Measurements from ENCODE around the gene OR52D1. TPM values are rescaled to one million over a fixed set of nuclear protein-coding genes. Genes with fewer than 3 reads are reported as not detected.

OR52D1 gene
- total and polyA plus RNA-seq, 2 of the 8 experiments (the other 6 are each of a cell fraction or from before 2014, with no cell fraction given), result not detected

GRCh38 chr11:5473921-5474320 is 14.6 kb upstream of the OR52D1 start:
- no peaks in the 10 kb centered on the region for H3K27me3 ChIP-seq (replicated peaks in 1 of 4; ENCODE audit: control insufficient read depth in 3 of 4, extremely low read depth in 1 of 4, insufficient read depth in 3 of 4, low read length in 3 of 4)
- H3K56ac ChIP-seq (replicated peaks; ENCODE audit: insufficient read length, low read depth, low read length), result no peak overlapping the region
- no peak overlapping the region for H4K91ac ChIP-seq (replicated peaks; ENCODE audit: insufficient read length, low read length)
- no peak overlapping the region for H3K18ac ChIP-seq (ENCODE audit: extremely low read depth, low read length)
- H3K4me3 ChIP-seq (ENCODE audit: extremely low read depth in 1 of 4, insufficient read depth in 2 of 4, low read depth in 3 of 4, low read length in 4 of 4), result no peak overlapping the region
- H3K27ac ChIP-seq (ENCODE audit: low read depth, low read length), result no peak overlapping the region
- no peak overlapping the region for H2BK5ac ChIP-seq (ENCODE audit: low read depth, low read length)
- no peak overlapping the region for H4K8ac ChIP-seq (ENCODE audit: extremely low read depth, insufficient read depth, low read length)
- ChIA-PET POLR2A (ENCODE audit: partially characterized antibody) (no interaction called here), CTCF (ENCODE audit: partially characterized antibody) (no interaction called here)
- H3K4ac ChIP-seq (replicated peaks; ENCODE audit: insufficient read length, low read depth, low read length), result no peak overlapping the region
- H4K20me1 ChIP-seq (replicated peaks in 1 of 2; ENCODE audit: control insufficient read depth in 1 of 2, insufficient read depth in 2 of 2, low read length in 2 of 2), result no peaks in the 10 kb centered on the region
- DNase-seq (ENCODE audit: low read depth in 1 of 2, low spot score in 2 of 2) (no peak), FAIRE-seq (no peak)
- H2BK120ac ChIP-seq (replicated peaks; ENCODE audit: low read depth, low read length), result no peak overlapping the region
- H3K79me1 ChIP-seq (ENCODE audit: low read depth, low read length), result no peaks in the 10 kb centered on the region
- H3K23ac ChIP-seq (ENCODE audit: insufficient read length), result no peak overlapping the region
- no peaks in the 10 kb centered on the region for H3K36me3 ChIP-seq (ENCODE audit: control insufficient read depth in 2 of 4, insufficient read depth in 4 of 4, low read length in 3 of 4)
- no peak overlapping the region for H2BK12ac ChIP-seq (ENCODE audit: low read depth, low read length)
- no peak overlapping the region for H3K4me2 ChIP-seq (ENCODE audit: insufficient read depth in 1 of 2, low read depth in 2 of 2, low read length in 2 of 2)
- H2BK20ac ChIP-seq (ENCODE audit: low read length), result no peak overlapping the region
- no peak overlapping the region for H4K5ac ChIP-seq (ENCODE audit: insufficient read length, low read depth, low read length)
- H2AFZ ChIP-seq (ENCODE audit: low read length), result no peak overlapping the region
- no peak overlapping the region for H3K14ac ChIP-seq (ENCODE audit: insufficient read length)
- no peak overlapping the region for H2BK15ac ChIP-seq (ENCODE audit: low read length)
- no peaks in the 10 kb centered on the region for H3K23me2 ChIP-seq (ENCODE audit: low read depth, low read length)
- peaks cover 0 to 4% of the 10 kb centered on the region in 2 experiments; a peak in 1 of 4 replicates for H3K9me3 ChIP-seq (ENCODE audit: insufficient read depth in 2 of 2, low read depth in 1 of 2, low read length in 1 of 2)
- H3K9ac ChIP-seq (replicated peaks in 1 of 4; ENCODE audit: extremely low read depth in 1 of 4, low read depth in 3 of 4, low read length in 3 of 4), result no peak overlapping the region
- no peak overlapping the region for H2AK5ac ChIP-seq (ENCODE audit: low read depth, low read length)
- no peaks in the 10 kb centered on the region for H3K79me2 ChIP-seq (ENCODE audit: control insufficient read depth in 1 of 2, insufficient read depth in 2 of 2, low read length in 2 of 2)
- H3K4me1 ChIP-seq (replicated peaks in 1 of 4; ENCODE audit: control insufficient read depth in 3 of 4, insufficient read depth in 4 of 4, low read length in 3 of 4), result no peaks in the 10 kb centered on the region
- no peak for TF ChIP-seq HDAC6 (IDR thresholded peaks at IDR 0.05; ENCODE audit: low read depth, low read length)
- no peak for TF ChIP-seq EZH2 (IDR thresholded peaks at IDR 0.05; ENCODE audit: low read depth, low read length, severe bottlenecking)
- no peak for TF ChIP-seq JUND (IDR thresholded peaks at IDR 0.05; ENCODE audit: low read length)
- TF ChIP-seq TCF12 (IDR thresholded peaks at IDR 0.05; ENCODE audit: low read depth, low read length), result no peak
- no peak for TF ChIP-seq GTF2F1 (IDR thresholded peaks at IDR 0.05; ENCODE audit: borderline replicate concordance, low read depth, low read length)
- TF ChIP-seq RBBP5 (IDR thresholded peaks at IDR 0.05; ENCODE audit: borderline replicate concordance, low read depth, low read length), result no peak
- TF ChIP-seq TAF1 (IDR thresholded peaks at IDR 0.05; ENCODE audit: low read depth, low read length), result no peak
- no peak for TF ChIP-seq MAX (IDR thresholded peaks at IDR 0.05)
- TF ChIP-seq SP1 (IDR thresholded peaks at IDR 0.05; ENCODE audit: low read depth, low read length), result no peak
- TF ChIP-seq JUN (IDR thresholded peaks at IDR 0.05; ENCODE audit: low read depth, low read length), result no peak
- TF ChIP-seq BACH1 (IDR thresholded peaks at IDR 0.05; ENCODE audit: low read length), result no peak
- TF ChIP-seq CHD2 (IDR thresholded peaks at IDR 0.05; ENCODE audit: low read length), result no peak
- no peak for TF ChIP-seq MAFK (IDR thresholded peaks at IDR 0.05; ENCODE audit: low read depth, low read length)
- no peak for TF ChIP-seq ATF3 (IDR thresholded peaks at IDR 0.05; ENCODE audit: insufficient read depth, low read depth, low read length)
- no peak for TF ChIP-seq CEBPB (IDR thresholded peaks at IDR 0.05; ENCODE audit: low read depth, low read length)
- TF ChIP-seq USF2 (IDR thresholded peaks at IDR 0.05; ENCODE audit: low read length), result no peak
